ENCODE measurements around the gene LGR4. TPM values are rescaled to one million over a fixed set of nuclear protein-coding genes. Genes with fewer than 3 reads are reported as not detected.
A peak's percentile ranks its signal among the peaks of the same experiment; 100 is the strongest.

The LGR4 gene
- total and polyA plus RNA-seq, 2 of the 13 experiments (the other 11 are each of a cell fraction or from before 2014, with no cell fraction given), result 42.1 to 68.7 TPM

- no peak for TF ChIP-seq TFDP2 (CRISPR knock-in tag; IDR thresholded peaks at IDR 0.05)
- TF ChIP-seq GMEB1 (CRISPR knock-in tag; IDR thresholded peaks at IDR 0.05; ENCODE audit: borderline replicate concordance), result no peak
- no peak for TF ChIP-seq CHD2 (IDR thresholded peaks at IDR 0.05; ENCODE audit: low read depth, low read length)
- no peak for TF ChIP-seq ZNF703 (CRISPR knock-in tag; IDR thresholded peaks at IDR 0.05; ENCODE audit: borderline replicate concordance)
- peak; percentile 13 to 47; a peak in 1 of 4 replicates for TF ChIP-seq NR2F1 (CRISPR knock-in tag; IDR thresholded peaks at IDR 0.05)
- TF ChIP-seq GTF3A (CRISPR knock-in tag; conservative IDR thresholded peaks at IDR 0.05), result no peak
- no peak for TF ChIP-seq BATF2 (CRISPR knock-in tag; IDR thresholded peaks at IDR 0.05)
- TF ChIP-seq REPIN1 (CRISPR knock-in tag; IDR thresholded peaks at IDR 0.05; ENCODE audit: borderline replicate concordance, low read depth), result peak; percentile 70; the same call in 1 of the 2 replicates
- no peak for TF ChIP-seq ZNF776 (CRISPR knock-in tag; IDR thresholded peaks at IDR 0.05)
- 0 out of 2 replicates have a peak, but pooled peaks have one; percentile 35 for TF ChIP-seq BRF2 (CRISPR knock-in tag; IDR thresholded peaks at IDR 0.05)
- peak; percentile 85 for TF ChIP-seq FOXP4 (CRISPR knock-in tag; IDR thresholded peaks at IDR 0.05)
- TF ChIP-seq RORA (CRISPR knock-in tag; IDR thresholded peaks at IDR 0.05), result no peak
- no peak for TF ChIP-seq ZNF740 (CRISPR knock-in tag; IDR thresholded peaks at IDR 0.05)
- TF ChIP-seq PAXIP1 (CRISPR knock-in tag; conservative IDR thresholded peaks at IDR 0.05), result peak; percentile 92
- no peak for TF ChIP-seq ZNF329 (CRISPR knock-in tag; IDR thresholded peaks at IDR 0.05; ENCODE audit: low read depth)
- TF ChIP-seq CBX1 (IDR thresholded peaks at IDR 0.05; ENCODE audit: low read depth), result no peak
Observed at GRCh38 chr11:27460158-27460978, 12.2 kb downstream of the LGR4 start (continued).

Measured in HepG2 (cell line).